Measurements from ENCODE around the gene CALML3.
"Not testable (repeated sequence)": the region's sequence is repeated elsewhere in the genome, so short reads cannot be mapped to it uniquely, and the experiment has no call there.

The CALML3 gene

GRCh38 chr10:5557040-5557721, 32.4 kb downstream of the CALML3 start:
- DNase-seq (ENCODE audit: low spot score): no peak

GRCh38 chr10:5557799-5558771, 33.3 kb downstream of the CALML3 start:
- DNase-seq (ENCODE audit: low spot score): no peak

GRCh38 chr10:5559022-5559421, 34.3 kb downstream of the CALML3 start:
- DNase-seq (ENCODE audit: low spot score): not testable (repeated sequence)

- DNase-seq (ENCODE audit: low spot score): no peak
Measured at GRCh38 chr10:5559642-5560141, 34.9 kb downstream of the CALML3 start.

- no peak for DNase-seq (ENCODE audit: low spot score)
Measured at GRCh38 chr10:5560142-5560816, 35.5 kb downstream of the CALML3 start.

- DNase-seq (ENCODE audit: low spot score): no peak
Measured at GRCh38 chr10:5560817-5561703, 36.3 kb downstream of the CALML3 start.

GRCh38 chr10:5561704-5562645, 37.2 kb downstream of the CALML3 start:
- no peak for DNase-seq (ENCODE audit: low spot score)

GRCh38 chr10:5563321-5563961, 38.7 kb downstream of the CALML3 start:
- no peak for DNase-seq (ENCODE audit: low spot score)

GRCh38 chr10:5563991-5564536, 39.3 kb downstream of the CALML3 start:
- no peak for DNase-seq (ENCODE audit: low spot score)

GRCh38 chr10:5564537-5565204, 39.9 kb downstream of the CALML3 start:
- no peak for DNase-seq (ENCODE audit: low spot score)

GRCh38 chr10:5565205-5565545, 40.4 kb downstream of the CALML3 start:
- DNase-seq (ENCODE audit: low spot score): no peak

- DNase-seq (ENCODE audit: low spot score): no peak
Measured at GRCh38 chr10:5565671-5566581, 41.2 kb downstream of the CALML3 start.

GRCh38 chr10:5566614-5567013, 41.9 kb downstream of the CALML3 start:
- no peak for DNase-seq (ENCODE audit: low spot score)

GRCh38 chr10:5567477-5567876, 42.7 kb downstream of the CALML3 start:
- no peak for DNase-seq (ENCODE audit: low spot score)

- DNase-seq (ENCODE audit: low spot score): no peak
Measured at GRCh38 chr10:5568984-5569383, 44.2 kb downstream of the CALML3 start.

GRCh38 chr10:5569568-5569967, 44.8 kb downstream of the CALML3 start:
- no peak for DNase-seq (ENCODE audit: low spot score)

- DNase-seq (ENCODE audit: low spot score): no peak
Measured at GRCh38 chr10:5570007-5570655, 45.4 kb downstream of the CALML3 start.

Data from ecto neural progenitor cell (in vitro differentiated cells).